K562 (cell line): ENCODE measurements around the gene KNTC1. TPM values are rescaled to one million over a fixed set of nuclear protein-coding genes. Genes with fewer than 3 reads are reported as not detected.

Experiments
- ATAC-seq: fragments of 200-7000 bp; cut with Tn5 transposase; 3 replicates; pipeline ENCODE4 v1.9.1; 2020; ENCODE audit warnings: moderate library complexity
- BruUV-seq: library from RNA; stranded (reverse); fragments of 400-500 nt; replicated peaks from 2 replicates; lab custom pipeline; 2021; lab: Mats Ljungman, UMichigan
- CTCF ChIA-PET: fragments of 300-600 bp; formaldehyde crosslinking; extraction: SDS; loops from one replicate; lab custom pipeline; 2021; ENCODE audit warnings: low intra/inter-chr PET ratio; lab: Yijun Ruan, JAX
- POLR2A ChIA-PET: fragments of 300-600, 350-650 bp; sonication (Branson Sonifier 250); formaldehyde crosslinking; extraction: SDS; loops from one replicate; lab custom pipeline; 2021; ENCODE audit warnings: antibody characterized with exemption, inconsistent platforms; lab: Yijun Ruan, JAX
- DNase-seq, 4 experiments: peaks; one replicate each; pipeline versions ENCODE4 v3.0.0 to v3.0.0-alpha.2; 2011 to 2018; ENCODE audit warnings: low spot score in 3 of 4, mixed read lengths in 3 of 4; ENCODE audit errors: extremely low read depth in 1 of 4
- FAIRE-seq: peaks from 2 replicates; lab custom pipeline; 2011; peaks lifted over from hg19 to GRCh38; lab: Jason Lieb, UNC
- H2AFZ ChIP-seq: 2 replicates; pipeline ENCODE4 v1.6.0; 2011; ENCODE audit warnings: low read depth, low read length, control low read depth, inconsistent platforms
- H3K27ac ChIP-seq: fragments of 200-600 bp; 3 replicates; pipeline ENCODE4 v1.8.0; 2011; ENCODE audit warnings: low read depth, mild to moderate bottlenecking, control low read depth, inconsistent platforms, low read length, moderate library complexity, mixed read lengths; ENCODE audit errors: extremely low read depth
- H3K27me3 ChIP-seq, 2 experiments: fragments of 300-600 bp in 1 of 2; 2 replicates in 1 of 2; 3 replicates in 1 of 2; pipeline versions ENCODE4 v1.6.0 to v1.8.0; 2011; ENCODE audit warnings: inconsistent platforms in 2 of 2, low read length in 2 of 2, mild to moderate bottlenecking in 1 of 2, mixed read lengths in 1 of 2, moderate library complexity in 1 of 2; ENCODE audit not compliant: control insufficient read depth in 2 of 2, insufficient read depth in 2 of 2
- H3K36me3 ChIP-seq: fragments of 300-600 bp; 3 replicates; pipeline ENCODE4 v1.8.0; 2011; ENCODE audit warnings: mild to moderate bottlenecking, low read length, inconsistent platforms; ENCODE audit not compliant: control insufficient read depth, insufficient read depth
- H3K4me1 ChIP-seq, 2 experiments: fragments of 200-600 bp in 1 of 2; replicated peaks in 1 of 2; 2 replicates in 1 of 2; 3 replicates in 1 of 2; pipeline versions ENCODE4 v1.5.1 to v1.8.0; 2011; ENCODE audit warnings: inconsistent platforms in 2 of 2, low read length in 2 of 2, mild to moderate bottlenecking in 1 of 2, mixed read lengths in 1 of 2, moderate library complexity in 1 of 2; ENCODE audit not compliant: control insufficient read depth in 2 of 2, insufficient read depth in 2 of 2
- H3K4me2 ChIP-seq: 2 replicates; pipeline ENCODE4 v1.6.1; 2011; ENCODE audit warnings: low read length, control low read depth, inconsistent platforms, mixed read lengths; ENCODE audit not compliant: insufficient read depth
- H3K4me3 ChIP-seq: fragments of 200-600 bp; sonication (generic), shearing (Covaris generic); 2 replicates; pipeline ENCODE4 v1.5.1; 2016; ENCODE audit warnings: control low read depth, inconsistent platforms
- H3K79me2 ChIP-seq: fragments of 200-600 bp; 3 replicates; pipeline ENCODE4 v1.8.0; 2011; ENCODE audit warnings: low read length, inconsistent platforms; ENCODE audit not compliant: control insufficient read depth, insufficient read depth
- H3K9ac ChIP-seq, 2 experiments: 2 replicates each; pipeline versions ENCODE4 v1.6.0 to v1.6.1; 2011; ENCODE audit warnings: low read depth in 2 of 2, low read length in 2 of 2, control low read depth in 1 of 2, inconsistent platforms in 1 of 2, mild to moderate bottlenecking in 1 of 2, mixed read lengths in 1 of 2; ENCODE audit not compliant: insufficient read depth in 1 of 2
- H3K9me1 ChIP-seq: one replicate; pipeline ENCODE4 v1.6.0; 2011; ENCODE audit warnings: inconsistent platforms, mild to moderate bottlenecking, low read length, moderate library complexity; ENCODE audit not compliant: control insufficient read depth, insufficient read depth
- H3K9me3 ChIP-seq: replicated peaks from 2 replicates; pipeline ENCODE4 v1.5.1; 2011; ENCODE audit warnings: low read depth, low read length, inconsistent platforms; ENCODE audit not compliant: control insufficient read depth, insufficient read depth
- H4K20me1 ChIP-seq: replicated peaks from 2 replicates; pipeline ENCODE4 v1.6.1; 2011; ENCODE audit warnings: low read length, inconsistent platforms, mixed read lengths; ENCODE audit not compliant: control insufficient read depth, insufficient read depth
- BHLHE40 ChIP-seq: IDR thresholded peaks from 2 replicates; pipeline ENCODE4 v1.6.1; 2011; ENCODE audit warnings: low read length, improper control_type of control experiment
- CREB1 ChIP-seq, 2 experiments: sonication (generic) in 1 of 2; formaldehyde crosslinking in 1 of 2; IDR thresholded peaks; 2 replicates each; pipeline versions ENCODE4 v1.6.1 to v1.8.0; 2012 to 2022; ENCODE audit warnings: inconsistent platforms in 1 of 2, mild to moderate bottlenecking in 1 of 2, missing genetic modification reagents in 1 of 2, moderate library complexity in 1 of 2
- CREB3L1 ChIP-seq: fragments of 450-650 bp; IDR thresholded peaks from 2 replicates; pipeline ENCODE4 v1.6.1; 2014; ENCODE audit warnings: low read depth, mild to moderate bottlenecking, moderate library complexity, borderline replicate concordance
- FOXJ2 ChIP-seq: fragments of 200-800 bp; sonication (Bioruptor generic); IDR thresholded peaks from 2 replicates; pipeline ENCODE4 v1.6.1; 2016; ENCODE audit warnings: missing genetic modification characterization, missing compliant biosample characterization
- KDM1A ChIP-seq, 2 experiments: fragments of 450-650 bp; IDR thresholded peaks; 2 replicates each; pipeline ENCODE4 v1.6.1; 2016; ENCODE audit warnings: mild to moderate bottlenecking in 2 of 2
- NR2C2 ChIP-seq, 2 experiments: fragments of 200-800 bp in 1 of 2; sonication (Bioruptor generic) in 1 of 2; sonication (generic) in 1 of 2; formaldehyde crosslinking in 1 of 2; IDR thresholded peaks; 2 replicates each; pipeline versions ENCODE4 v1.6.1 to v1.8.0; 2016 to 2022; ENCODE audit warnings: mild to moderate bottlenecking in 1 of 2, missing compliant biosample characterization in 1 of 2, missing genetic modification characterization in 1 of 2, missing genetic modification reagents in 1 of 2
- NR3C1 ChIP-seq: sonication (generic); formaldehyde crosslinking; IDR thresholded peaks from 2 replicates; pipeline ENCODE4 v1.8.1; 2022; ENCODE audit warnings: missing genetic modification reagents
- POLR3G ChIP-seq: IDR thresholded peaks from 2 replicates; pipeline ENCODE4 v1.6.1; 2011; ENCODE audit not compliant: insufficient read length, insufficient replicate concordance; ENCODE audit errors: extremely low read depth
- SRSF3 ChIP-seq: fragments of 200-400 bp; formaldehyde crosslinking; IDR thresholded peaks from 2 replicates; pipeline ENCODE4 v1.6.1; 2016; ENCODE audit warnings: mild to moderate bottlenecking, low read length, moderate library complexity; ENCODE audit not compliant: insufficient read depth
- TCFL5 ChIP-seq: fragments of 250-450 bp; sonication (Bioruptor Pico); conservative IDR thresholded peaks from 2 replicates; pipeline ENCODE4 v1.6.1; 2021; ENCODE audit warnings: mild to moderate bottlenecking, moderate library complexity, matching md5 sums
- TRIM24 ChIP-seq, 2 experiments: fragments of 450-650 bp; IDR thresholded peaks; 2 replicates each; pipeline ENCODE4 v1.6.1; 2016
- ZFPM2 ChIP-seq: fragments of 250-450 bp; sonication (Bioruptor Pico); IDR thresholded peaks from 2 replicates; pipeline ENCODE4 v1.5.1; 2022; ENCODE audit warnings: mild to moderate bottlenecking
- ZNF23 ChIP-seq: fragments of 250-450 bp; sonication (Bioruptor Pico); IDR thresholded peaks from 2 replicates; pipeline ENCODE4 v1.4.0; 2020; ENCODE audit warnings: mild to moderate bottlenecking
- ZNF253 ChIP-seq: fragments of 250-450 bp; sonication (Bioruptor Pico); conservative IDR thresholded peaks from 2 replicates; pipeline ENCODE4 v1.6.1; 2021; ENCODE audit warnings: mild to moderate bottlenecking
- ZNF436 ChIP-seq: fragments of 250-450, 450-650 bp; sonication (Bioruptor Pico); formaldehyde crosslinking; IDR thresholded peaks from 2 replicates; pipeline ENCODE4 v1.7.0; 2020; ENCODE audit warnings: mild to moderate bottlenecking
- ZNF444 ChIP-seq: fragments of 250-450 bp; sonication (Bioruptor Pico); IDR thresholded peaks from 2 replicates; pipeline ENCODE4 v1.4.0; 2020; ENCODE audit warnings: mild to moderate bottlenecking, moderate library complexity
- ZNF586 ChIP-seq: fragments of 450-650 bp; formaldehyde crosslinking; conservative IDR thresholded peaks from 2 replicates; pipeline ENCODE4 v1.4.0; 2020; ENCODE audit warnings: mild to moderate bottlenecking, moderate library complexity
- WGBS: fragments of 100-300 bp; shearing (Covaris generic); methylation state at CpG from one replicate; pipeline ENCODE4 v1.1.6; 2016; ENCODE audit warnings: low coverage, mixed read lengths; ENCODE audit not compliant: insufficient coverage; ENCODE audit errors: missing lambda C conversion rate; 5-methylcytosine and 5-hydroxymethylcytosine counted together
- in situ Hi-C: fragments of 300-500 bp; cut with MboI; formaldehyde crosslinking; loops from 4 replicates; pipeline ENCODE4 v1.15.0; 2018; ENCODE audit warnings: inconsistent platforms, mixed read lengths
- intact Hi-C: fragments of 100-400 bp; cut with micrococcal nuclease; formaldehyde crosslinking; loops from 2 replicates; pipeline ENCODE4 v1.14.2; 2022
- polyA plus RNA-seq, 8 experiments: library from polyadenylated mRNA; depleted of rRNA in 4 of 8; stranded (reverse) in 5 of 8; unstranded in 3 of 8; fragments of >200 nt; fragmentation: Nextera tagmentation in 2 of 8; fragmentation: Illumina TruSeq in 1 of 8; extraction: Ambion mirVana in 2 of 8; extraction: Trizol in 1 of 8; gene quantifications; 2 replicates each; pipeline versions ENCODE4 v1.2.1 to v1.2.3, GENCODE V29; 2011 to 2014; ENCODE audit warnings: inconsistent platforms in 1 of 8, missing spikeins in 1 of 8
- total RNA-seq, 7 experiments: library from RNA; depleted of rRNA in 6 of 7; stranded (reverse); fragments of >200 nt in 6 of 7; fragmentation: Illumina TruSeq in 2 of 7; extraction: Trizol in 2 of 7; gene quantifications; 2 replicates each; pipeline versions ENCODE4 v1.2.1 to v1.2.3, GENCODE V29; 2011 to 2021; ENCODE audit warnings: low replicate concordance in 1 of 7

The KNTC1 gene
- total and polyA plus RNA-seq, 9 of the 15 experiments (the other 6 are each of a cell fraction or from before 2014, with no cell fraction given): 38.9 to 135 (median 99.6) TPM

GRCh38 chr12:122614839-122615238 lies 87.8 kb downstream of the KNTC1 start:
- Histone ChIP-seq H3K9ac (no peak overlapping the region), H3K9me1 (no peaks in the 10 kb centered on the region), H4K20me1 (no peaks in the 10 kb centered on the region; the same call in 1 of the 2 replicates), H3K9me3 (no peaks in the 10 kb centered on the region), H2AFZ (no peak overlapping the region), H3K4me1 (no peaks in the 10 kb centered on the region), H3K4me3 (no peak overlapping the region)
- 88% methylated on average over 1 of the region's 1 CpG for WGBS
- no peak for FAIRE-seq
- no peak for ATAC-seq
- TF ChIP-seq CREB1 (IDR thresholded peaks at IDR 0.05) (no peak), CREB1 (CRISPR knock-in tag; IDR thresholded peaks at IDR 0.05) (no peak), POLR3G (no peak)
- TF ChIP-seq, all 486 proteins: peak for 0
- ChIA-PET POLR2A (interaction anchor here (0.6 to 0.9 kb wide), 3 partner anchors 9 to 134 kb away, joined by 3 to 4 read pairs (median 3); no protein-coding TSS in a partner anchor), CTCF (no interaction called here)
- in situ Hi-C loops: no loop called here
- H3K36me3 ChIP-seq: peaks cover 88% of the 10 kb centered on the region
- H3K27ac ChIP-seq: no peak overlapping the region
- H3K4me2 ChIP-seq: no peak overlapping the region
- intact Hi-C loops: no loop called here
- H3K79me2 ChIP-seq: no peaks in the 10 kb centered on the region
- no peaks in the 10 kb centered on the region for H3K27me3 ChIP-seq
- no peak for DNase-seq
- BruUV-seq: no TSS peak

DNA sequence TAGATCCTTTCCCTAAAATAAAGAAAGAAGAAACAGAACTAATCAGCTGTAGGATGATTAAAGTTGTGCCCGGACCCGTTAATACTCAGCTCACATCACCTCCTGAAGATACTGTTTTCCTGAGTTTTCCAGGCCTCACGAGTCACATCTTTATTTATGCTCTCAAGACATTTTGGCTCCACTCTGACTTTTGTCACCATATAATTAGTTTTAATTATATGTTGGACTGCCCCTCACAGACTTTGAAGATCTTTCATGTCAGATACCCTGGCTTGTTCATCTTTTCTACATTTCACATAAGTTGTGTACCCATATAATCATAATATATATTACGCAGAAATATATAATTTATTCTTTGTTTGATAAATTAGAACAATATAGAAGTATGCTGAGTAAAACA lies 88.7 kb downstream of the KNTC1 start:
- no peak for DNase-seq
- H3K4me2 ChIP-seq: no peak overlapping the region
- CTCF ChIA-PET: no interaction called here
- no peaks in the 10 kb centered on the region for H3K4me1 ChIP-seq
- H3K79me2 ChIP-seq: no peaks in the 10 kb centered on the region
- H4K20me1 ChIP-seq: no peaks in the 10 kb centered on the region
- H3K9ac ChIP-seq: no peak overlapping the region
- H3K36me3 ChIP-seq: peaks cover 88% of the 10 kb centered on the region
- no peak overlapping the region for H3K27ac ChIP-seq
- H3K27me3 ChIP-seq: no peaks in the 10 kb centered on the region
- intact Hi-C loops: no loop called here
- ATAC-seq: no peak
- no peak overlapping the region for H3K4me3 ChIP-seq
- FAIRE-seq: no peak
- no peaks in the 10 kb centered on the region for H3K9me3 ChIP-seq
- BruUV-seq: no TSS peak
- in situ Hi-C loops: no loop called here
- no peaks in the 10 kb centered on the region for H3K9me1 ChIP-seq
- no peak overlapping the region for H2AFZ ChIP-seq
- POLR2A ChIA-PET: no interaction called here
- WGBS: 91% methylated on average over 3 of the region's 4 CpGs
- TF ChIP-seq TCFL5 (CRISPR knock-in tag): no peak
- TF ChIP-seq ZNF253 (CRISPR knock-in tag): no peak
- no peak for TF ChIP-seq BHLHE40
- TF ChIP-seq TRIM24 (IDR thresholded peaks at IDR 0.05): no peak
- TF ChIP-seq CREB1 (IDR thresholded peaks at IDR 0.05): no peak
- TF ChIP-seq CREB1 (CRISPR knock-in tag; IDR thresholded peaks at IDR 0.05): no peak
- TF ChIP-seq FOXJ2 (tag): no peak
- TF ChIP-seq ZNF586 (CRISPR knock-in tag): no peak
- no peak for TF ChIP-seq NR3C1
- no peak for TF ChIP-seq ZNF23 (CRISPR knock-in tag)
- no peak for TF ChIP-seq ZNF444
- TF ChIP-seq CREB3L1: no peak
- no peak for TF ChIP-seq NR2C2 (CRISPR knock-in tag; IDR thresholded peaks at IDR 0.05)
- no peak for TF ChIP-seq NR2C2 (tag; IDR thresholded peaks at IDR 0.05)
- TF ChIP-seq KDM1A (IDR thresholded peaks at IDR 0.05): no peak
- TF ChIP-seq SRSF3: no peak
- TF ChIP-seq ZNF436 (CRISPR knock-in tag): no peak
- TF ChIP-seq ZFPM2 (CRISPR knock-in tag): no peak
